Left forelimb (tissue), 1 donor: ENCODE results near the gene OBSCN.
"Not testable (repeated sequence)": the region's sequence is repeated elsewhere in the genome, so short reads cannot be mapped to it uniquely, and the experiment has no call there.

Experiments
- DNase-seq: peaks from one replicate; pipeline ENCODE4 v3.0.0-alpha.2; 2018; ENCODE audit warnings: low spot score

Gene OBSCN

GRCh38 chr1:228212966-228213844 lies 5.4 kb downstream of the OBSCN start:
- peak; percentile 79 for DNase-seq

GRCh38 chr1:228213917-228214808 lies 6.3 kb downstream of the OBSCN start:
- peak; percentile 59 for DNase-seq

GRCh38 chr1:228214921-228215662 lies 7.2 kb downstream of the OBSCN start:
- peak; percentile 59 for DNase-seq

- peak; percentile 53 for DNase-seq
Measured at GRCh38 chr1:228215663-228216116, 7.8 kb downstream of the OBSCN start.

GRCh38 chr1:228216371-228217320 lies 8.8 kb downstream of the OBSCN start:
- peak; percentile 67 for DNase-seq

- no peak for DNase-seq
Measured at GRCh38 chr1:228217551-228218344, 9.9 kb downstream of the OBSCN start.

GRCh38 chr1:228218513-228219244 lies 10.8 kb downstream of the OBSCN start:
- DNase-seq = peak; percentile 45

GRCh38 chr1:228219245-228219961 lies 11.6 kb downstream of the OBSCN start:
- peak; percentile 49 for DNase-seq

GRCh38 chr1:228219962-228220780 lies 12.3 kb downstream of the OBSCN start:
- peak; percentile 44 for DNase-seq

- DNase-seq = not testable (repeated sequence)
Measured at GRCh38 chr1:228221097-228221496, 13.3 kb downstream of the OBSCN start.

- no peak for DNase-seq
Measured at GRCh38 chr1:228222548-228222947, 14.7 kb downstream of the OBSCN start.

GRCh38 chr1:228224198-228225164 lies 16.6 kb downstream of the OBSCN start:
- DNase-seq = no peak

GRCh38 chr1:228225165-228225710 lies 17.4 kb downstream of the OBSCN start:
- no peak for DNase-seq

GRCh38 chr1:228225740-228226139 lies 17.9 kb downstream of the OBSCN start:
- DNase-seq = no peak

- DNase-seq = no peak
Measured at GRCh38 chr1:228226141-228226874, 18.5 kb downstream of the OBSCN start.
